GM18873 (cell line): ENCODE results near the gene SDCBP2.
A peak's percentile ranks its signal among the peaks of the same experiment; 100 is the strongest.

ENCODE experiments used
- ATAC-seq: cut with Tn5 transposase; IDR thresholded peaks from one replicate; pipeline ENCODE4 v1.9.1; 2021; ENCODE audit warnings: mild to moderate bottlenecking, moderate library complexity, moderate number of reproducible peaks; ENCODE audit not compliant: unreplicated experiment, low FRiP score

Gene SDCBP2

DNA sequence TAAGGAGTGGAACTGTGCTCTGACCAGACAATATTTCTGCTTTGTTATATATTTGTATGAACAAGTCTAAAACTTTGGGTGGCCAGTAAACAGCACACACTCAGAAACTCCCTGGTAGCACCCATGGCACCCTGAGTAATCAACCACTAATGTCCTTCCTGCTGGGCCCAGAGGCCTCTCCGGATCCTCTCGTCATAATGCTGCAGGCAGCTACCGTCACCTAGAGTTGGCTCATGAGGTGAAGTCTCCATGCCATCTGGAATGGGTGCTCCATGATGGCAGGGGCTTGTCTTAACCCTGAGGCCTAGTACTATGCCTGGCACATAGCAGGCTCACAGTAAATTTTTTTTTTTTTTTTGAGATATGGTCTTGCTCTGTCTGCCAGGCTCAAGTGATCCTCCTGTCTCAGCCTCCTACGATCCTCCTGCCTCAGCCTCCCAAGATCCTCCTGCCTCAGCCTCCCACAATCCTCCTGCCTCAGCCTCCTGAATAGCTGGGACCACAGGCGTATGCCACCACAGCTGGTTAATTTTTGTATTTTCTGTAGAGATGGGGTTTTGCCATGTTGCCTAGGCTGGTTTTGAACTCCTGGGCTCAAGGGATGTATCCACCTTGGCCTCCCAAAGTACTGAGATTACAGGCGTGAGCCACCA, 3.0 kb upstream of the SDCBP2 start:
- ATAC-seq, result no peak

DNA sequence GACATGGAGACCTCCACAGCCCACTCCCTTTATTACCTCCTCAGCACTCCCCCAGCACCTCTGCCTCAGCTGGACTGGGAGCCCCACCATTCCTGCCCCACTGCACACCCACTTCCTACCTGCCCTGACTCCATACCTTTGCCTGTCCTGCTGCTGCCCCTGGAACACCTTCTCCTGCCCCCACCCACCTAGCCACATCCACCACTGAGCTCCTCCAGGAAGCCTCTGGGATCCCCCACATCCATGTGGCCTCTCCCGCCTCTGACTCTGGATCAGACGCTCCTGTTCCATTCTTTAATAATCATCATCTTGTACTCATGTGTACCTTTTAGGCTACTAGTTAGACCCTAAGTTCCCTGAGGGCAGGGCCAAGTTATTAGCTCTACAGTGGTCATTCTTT, 2.2 kb upstream of the SDCBP2 start:
- no peak for ATAC-seq

DNA sequence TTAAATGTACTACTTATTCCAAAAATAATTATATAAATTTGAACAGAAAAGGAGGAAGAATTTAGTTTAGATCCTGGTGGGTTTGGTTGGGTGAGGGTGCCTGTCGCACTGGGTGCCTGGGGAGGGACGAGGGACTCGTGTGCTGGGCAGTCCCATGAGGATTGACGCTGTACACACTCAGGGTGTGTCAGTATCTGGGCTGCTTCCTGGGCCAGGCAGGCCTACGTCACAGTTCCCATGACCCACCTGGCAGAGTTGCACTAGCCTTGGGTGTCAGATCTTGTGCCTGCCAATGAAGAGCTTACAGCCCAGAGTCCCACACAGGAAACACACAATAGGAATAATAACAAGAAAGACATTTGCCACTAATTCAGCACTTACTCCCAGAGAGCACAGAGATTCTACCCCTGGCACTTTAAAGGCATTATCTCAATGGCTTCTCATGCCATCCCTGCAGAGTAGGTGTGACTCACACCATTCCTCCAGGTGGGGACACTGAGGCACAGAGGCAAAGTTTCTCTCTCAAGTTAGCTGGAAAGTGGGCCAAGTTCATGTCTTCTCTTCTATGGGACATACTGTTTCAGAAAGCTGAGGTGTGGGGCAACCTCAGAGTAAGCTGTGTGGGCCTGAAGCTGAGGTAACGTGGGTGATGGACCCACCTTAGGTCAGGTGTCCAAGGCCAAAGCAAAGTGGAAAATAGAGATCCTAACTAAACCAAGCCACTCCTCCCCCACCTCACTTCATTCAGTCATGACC, 1.3 kb upstream of the SDCBP2 start:
- peak; percentile 46 for ATAC-seq

- ATAC-seq, result no peak
Observed at GRCh38 chr20:1327827-1328679, 886 bp downstream of the SDCBP2 start.

GRCh38 chr20:1327241-1327653, 1.7 kb downstream of the SDCBP2 start:
- no peak for ATAC-seq

DNA sequence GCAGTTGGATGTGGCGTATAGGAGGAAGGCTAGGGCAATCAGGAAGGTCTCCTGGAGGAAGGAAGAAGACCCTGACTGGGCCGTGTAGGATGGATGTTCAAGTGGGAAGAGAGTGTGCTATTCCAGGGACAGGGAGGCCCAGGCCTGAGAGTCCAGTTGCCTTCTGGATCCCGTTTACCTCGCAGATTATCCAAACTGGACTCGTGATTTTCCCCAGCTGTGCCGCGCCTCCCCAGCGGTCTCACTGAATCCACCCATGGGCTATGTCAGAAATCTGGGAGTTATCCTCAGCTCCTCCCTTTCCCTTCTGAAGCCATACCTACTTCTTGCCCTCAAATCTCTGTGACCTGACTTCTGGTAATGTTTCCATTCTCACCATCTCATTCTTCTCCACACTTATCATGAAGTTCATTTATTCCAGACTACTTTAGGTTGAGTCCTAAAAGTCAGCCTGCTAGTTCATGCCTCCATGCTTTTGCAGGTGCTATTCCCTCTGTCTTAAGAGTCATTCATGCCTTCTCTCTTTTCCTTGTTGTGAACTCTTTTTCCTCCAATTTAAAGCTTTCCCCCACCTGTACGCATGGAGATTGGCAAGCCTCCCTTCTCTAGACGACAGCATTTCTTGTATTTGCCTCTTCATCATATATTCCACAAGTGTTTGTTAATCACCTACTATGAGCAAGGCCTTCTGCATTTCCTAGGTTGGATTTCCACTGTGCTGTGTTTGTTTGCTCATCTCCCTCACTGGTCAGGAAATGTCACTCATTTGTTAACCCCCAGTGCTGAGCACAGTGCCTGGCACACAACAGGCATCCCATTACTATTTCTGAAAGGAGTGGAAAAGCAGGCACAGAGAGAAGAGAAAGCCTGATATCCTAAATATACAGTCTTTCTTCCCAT, 2.7 kb downstream of the SDCBP2 start:
- no peak for ATAC-seq

DNA sequence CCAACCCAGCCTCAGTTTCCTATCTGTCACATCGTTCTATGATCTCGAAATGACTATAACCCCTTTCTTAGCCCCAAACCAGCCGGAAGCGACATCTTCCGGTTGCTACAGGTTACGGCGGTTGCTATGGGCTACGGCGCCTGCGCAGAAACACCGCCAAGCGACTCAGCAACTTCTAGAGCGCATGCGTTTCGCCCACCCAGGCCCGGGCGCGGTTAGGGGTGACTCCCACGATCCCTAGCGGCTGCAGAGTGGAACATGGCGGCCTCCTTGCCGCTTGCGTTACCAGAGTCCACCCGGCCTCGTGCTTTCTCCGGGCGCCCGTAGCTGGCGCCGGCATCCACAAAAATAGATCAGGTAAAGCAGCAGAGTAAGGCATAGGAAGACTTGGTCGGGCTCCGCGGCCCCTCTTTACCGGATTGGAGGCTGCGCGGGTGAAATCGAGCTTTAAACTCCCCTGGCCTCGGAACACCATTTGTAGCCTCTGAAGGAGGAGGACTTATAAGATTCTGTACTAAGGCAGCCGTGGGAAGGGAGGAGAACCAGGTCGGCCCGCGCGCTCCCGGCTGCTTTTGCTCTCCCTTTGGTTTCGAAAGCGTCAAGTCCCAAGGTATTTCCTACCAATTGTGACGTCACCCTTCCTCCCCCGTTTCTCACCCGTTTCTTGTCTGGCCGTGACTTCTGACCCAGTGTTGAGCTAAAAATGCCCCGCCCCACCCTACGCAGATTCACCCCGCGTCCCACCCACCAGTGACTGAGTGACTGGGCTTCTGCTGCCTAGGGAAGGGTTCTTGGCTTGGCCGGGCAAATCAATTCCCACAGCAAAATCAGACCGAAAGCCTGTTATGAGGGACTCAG, 3.5 kb downstream of the SDCBP2 start:
- ATAC-seq, result peak; percentile 80

DNA sequence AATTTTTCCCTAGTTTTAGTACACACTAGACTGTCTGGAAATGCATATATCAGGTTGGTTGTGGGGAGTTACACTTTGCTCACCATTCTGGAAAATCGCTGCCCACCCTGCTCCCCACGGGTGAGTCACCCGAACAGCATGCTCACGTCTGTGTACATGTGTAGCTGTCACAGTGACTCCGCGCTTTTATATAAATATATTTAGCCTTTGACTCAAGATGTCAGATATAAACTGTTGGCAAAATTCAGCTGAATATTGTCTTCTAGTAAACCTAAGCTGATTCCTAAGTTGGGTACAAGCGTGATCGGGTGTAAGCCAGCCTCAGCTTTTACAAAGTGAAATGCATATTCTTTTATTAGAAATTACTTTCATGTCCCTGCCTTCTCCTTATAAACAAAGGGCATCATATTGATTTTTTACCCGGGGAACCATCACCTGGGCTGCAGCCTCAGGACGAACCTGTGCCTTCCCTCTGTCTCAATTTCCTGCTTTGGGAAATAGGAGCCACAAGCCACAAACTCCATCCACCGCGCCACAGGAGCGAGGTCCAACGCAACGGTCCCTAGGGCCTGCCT, 4.3 kb downstream of the SDCBP2 start:
- no peak for ATAC-seq

DNA sequence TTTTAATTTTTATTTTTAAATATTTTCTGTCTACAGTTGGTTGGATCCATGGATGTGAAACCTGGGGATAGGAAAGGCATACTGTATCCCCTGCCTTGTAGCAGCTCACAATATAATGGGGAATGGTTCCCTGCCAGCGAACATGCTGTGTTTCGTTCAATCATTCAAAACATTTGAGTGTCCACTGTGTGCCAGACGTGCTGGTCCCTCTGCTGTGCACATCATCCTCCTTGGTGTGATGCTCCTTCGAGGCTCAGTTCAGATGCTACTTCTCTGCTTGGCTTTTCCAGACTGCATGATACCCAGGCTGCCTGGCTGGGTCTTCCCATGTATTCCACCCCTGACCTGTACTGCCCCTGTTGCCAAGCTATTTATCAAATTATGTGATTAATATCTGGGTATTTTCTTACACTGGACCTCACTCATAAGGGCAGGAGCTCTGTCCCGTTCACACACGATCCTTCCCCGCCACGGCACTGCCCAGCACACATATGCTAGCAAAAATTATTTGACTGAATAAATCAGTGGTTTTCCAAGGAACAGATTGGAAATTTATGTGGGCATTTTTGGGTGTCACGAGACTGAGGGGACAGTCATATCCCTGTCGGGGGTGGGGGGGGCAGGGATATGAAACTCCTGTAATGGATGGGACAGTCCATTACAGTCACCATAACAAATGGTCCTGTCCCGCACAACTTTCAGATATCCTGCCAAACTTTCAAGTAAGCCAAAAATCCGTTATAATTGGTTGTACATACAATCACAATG, 4.9 kb downstream of the SDCBP2 start:
- ATAC-seq, result no peak

DNA sequence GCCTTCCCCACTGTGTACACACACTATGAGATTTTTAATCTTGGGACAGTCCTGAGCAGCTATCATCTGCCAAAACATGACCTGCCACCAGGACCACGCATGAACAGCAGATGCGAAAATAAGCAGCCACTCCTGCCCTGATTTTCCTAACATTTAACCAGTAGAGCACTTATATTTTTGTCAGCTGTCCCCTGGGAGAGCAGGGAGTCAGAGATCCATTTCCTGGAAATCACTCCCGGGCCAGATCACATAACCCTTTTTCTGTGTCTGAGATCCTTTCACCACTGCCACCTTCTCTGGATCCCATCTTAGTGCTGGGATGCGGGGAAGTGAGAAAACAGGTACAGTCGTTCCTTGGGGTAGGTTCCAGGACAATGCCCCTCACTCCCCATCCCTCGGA, 5.7 kb downstream of the SDCBP2 start:
- no peak for ATAC-seq

DNA sequence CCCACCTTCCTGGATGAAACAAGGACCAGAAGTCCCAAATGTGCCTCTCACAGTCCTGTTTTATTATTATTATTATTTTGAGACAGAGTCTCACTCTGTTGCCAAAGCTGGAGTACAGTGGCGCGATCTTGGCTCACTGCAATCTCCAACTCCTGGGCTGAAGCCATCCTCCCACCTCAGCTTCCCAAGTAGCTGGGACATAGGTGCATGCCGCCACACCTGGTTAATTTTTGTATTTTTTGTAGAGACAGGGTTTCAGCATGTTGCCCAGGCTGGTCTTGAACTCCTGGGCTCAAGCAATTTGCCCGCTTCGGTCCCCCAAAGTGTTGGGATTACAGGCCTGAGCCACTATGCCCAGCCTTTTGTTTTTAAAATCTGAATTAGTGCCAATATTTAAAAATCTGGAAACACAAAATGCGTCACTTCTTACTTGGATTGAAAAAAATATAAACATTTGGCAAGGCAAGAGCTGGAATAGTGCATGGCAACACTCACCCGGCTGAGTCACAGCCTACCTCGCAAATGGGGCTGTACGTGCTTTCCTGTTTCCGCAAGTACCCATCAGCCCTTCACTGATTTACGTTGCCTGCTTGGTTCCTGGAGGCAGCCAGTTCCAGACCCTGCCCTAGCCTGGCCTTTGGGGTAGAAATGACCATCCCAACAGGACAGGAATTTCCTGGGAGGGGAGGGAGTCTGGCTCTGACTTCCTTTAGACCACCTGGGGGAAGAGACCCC, 6.3 kb downstream of the SDCBP2 start:
- no peak for ATAC-seq

DNA sequence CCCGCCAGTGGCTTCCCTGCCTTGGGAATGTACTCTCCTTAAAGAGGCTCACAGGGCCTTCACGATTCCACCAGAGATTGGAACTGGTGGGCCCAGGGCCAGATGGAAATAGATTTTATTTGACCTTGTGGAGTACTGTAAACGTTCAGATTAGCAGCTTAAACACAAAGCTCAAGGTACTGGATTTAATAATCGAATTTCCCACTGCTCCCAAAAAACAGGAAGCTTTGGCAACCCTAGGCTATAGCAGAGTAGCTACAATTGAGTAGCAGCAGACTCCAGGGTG, 7.3 kb downstream of the SDCBP2 start:
- ATAC-seq, result no peak

GRCh38 chr20:1320902-1321653, 7.9 kb downstream of the SDCBP2 start:
- no peak for ATAC-seq

GRCh38 chr20:1320016-1320415, 8.9 kb downstream of the SDCBP2 start:
- no peak for ATAC-seq

GRCh38 chr20:1319462-1319861, 9.5 kb downstream of the SDCBP2 start:
- no peak for ATAC-seq

- ATAC-seq, result no peak
Observed at GRCh38 chr20:1319051-1319450, 9.9 kb downstream of the SDCBP2 start.
